H1 (cell line): ENCODE data around the gene CDK7. TPM values are rescaled to one million over a fixed set of nuclear protein-coding genes. Genes with fewer than 3 reads are reported as not detected.

ENCODE experiments used
- CTCF ChIA-PET: fragments of 300-600 bp; sonication (Branson Sonifier 250); formaldehyde crosslinking; loops from one replicate; lab custom pipeline; 2021; ENCODE audit not compliant: partially characterized antibody; lab: Charles Lee
- POLR2A ChIA-PET: fragments of 300-600 bp; sonication (Branson Sonifier 250); formaldehyde crosslinking; loops from one replicate; lab custom pipeline; 2021; ENCODE audit warnings: inconsistent platforms; ENCODE audit not compliant: partially characterized antibody; lab: Charles Lee
- DNase-seq, 2 experiments: peaks; one replicate each; pipeline versions ENCODE4 v3.0.0 to v3.0.0-alpha.2; 2010 to 2022; ENCODE audit warnings: low spot score in 2 of 2, low read depth in 1 of 2, mixed read lengths in 1 of 2
- FAIRE-seq: peaks from 2 replicates; lab custom pipeline; 2011; peaks lifted over from hg19 to GRCh38; lab: Jason Lieb, UNC
- H2AFZ ChIP-seq: 2 replicates; pipeline ENCODE4 v1.8.1; 2012; ENCODE audit warnings: low read length, inconsistent platforms
- H2AK5ac ChIP-seq: 2 replicates; pipeline ENCODE4 v1.6.1; 2013; ENCODE audit warnings: low read depth, low read length
- H2BK120ac ChIP-seq: replicated peaks from 2 replicates; pipeline ENCODE3; 2013; ENCODE audit warnings: low read depth, low read length, inconsistent platforms
- H2BK12ac ChIP-seq: 2 replicates; pipeline ENCODE4 v1.6.1; 2013; ENCODE audit warnings: low read depth, low read length
- H2BK15ac ChIP-seq: 2 replicates; pipeline ENCODE4 v1.6.1; 2013; ENCODE audit warnings: low read length
- H2BK20ac ChIP-seq: 2 replicates; pipeline ENCODE4 v1.6.1; 2013; ENCODE audit warnings: low read length
- H2BK5ac ChIP-seq: 2 replicates; pipeline ENCODE4 v1.6.1; 2013; ENCODE audit warnings: low read depth, low read length
- H3K14ac ChIP-seq: 2 replicates; pipeline ENCODE4 v1.6.1; 2013; ENCODE audit warnings: inconsistent platforms; ENCODE audit not compliant: insufficient read length
- H3K18ac ChIP-seq: 2 replicates; pipeline ENCODE4 v1.6.1; 2013; ENCODE audit warnings: low read length; ENCODE audit errors: extremely low read depth
- H3K23ac ChIP-seq: 2 replicates; pipeline ENCODE4 v1.6.1; 2013; ENCODE audit warnings: inconsistent platforms; ENCODE audit not compliant: insufficient read length
- H3K23me2 ChIP-seq: 2 replicates; pipeline ENCODE4 v1.6.1; 2013; ENCODE audit warnings: low read depth, low read length
- H3K27ac ChIP-seq: 2 replicates; pipeline ENCODE4 v1.6.1; 2011; ENCODE audit warnings: low read depth, low read length, inconsistent platforms
- H3K27me3 ChIP-seq, 4 experiments: replicated peaks in 1 of 4; 1 replicate in 1 of 4; 2 replicates in 3 of 4; pipeline versions ENCODE4 v1.6.1 to v1.8.1; 2011 to 2013; ENCODE audit warnings: low read length in 3 of 4, mild to moderate bottlenecking in 3 of 4, inconsistent platforms in 2 of 4, mixed read lengths in 2 of 4, moderate library complexity in 1 of 4; ENCODE audit not compliant: control insufficient read depth in 3 of 4, insufficient read depth in 3 of 4; ENCODE audit errors: extremely low read depth in 1 of 4
- H3K36me3 ChIP-seq, 4 experiments: 2 replicates each; pipeline versions ENCODE4 v1.6.1 to v1.8.1; 2011 to 2013; ENCODE audit warnings: mild to moderate bottlenecking in 4 of 4, low read length in 3 of 4, moderate library complexity in 2 of 4, control low read depth in 1 of 4, inconsistent platforms in 1 of 4; ENCODE audit not compliant: insufficient read depth in 4 of 4, control insufficient read depth in 2 of 4
- H3K4ac ChIP-seq: replicated peaks from 2 replicates; pipeline ENCODE3; 2013; ENCODE audit warnings: low read length, low read depth, mixed read lengths, inconsistent platforms; ENCODE audit not compliant: insufficient read length
- H3K4me1 ChIP-seq, 4 experiments: replicated peaks in 1 of 4; 1 replicate in 1 of 4; 2 replicates in 3 of 4; pipeline versions ENCODE4 v1.6.1 to v1.8.1; 2011 to 2013; ENCODE audit warnings: low read length in 3 of 4, inconsistent platforms in 2 of 4, mixed read lengths in 1 of 4; ENCODE audit not compliant: insufficient read depth in 4 of 4, control insufficient read depth in 3 of 4
- H3K4me2 ChIP-seq, 2 experiments: 2 replicates each; pipeline versions ENCODE4 v1.6.1 to v1.8.1; 2011 to 2013; ENCODE audit warnings: low read depth in 2 of 2, low read length in 2 of 2, control low read depth in 1 of 2, inconsistent platforms in 1 of 2, mild to moderate bottlenecking in 1 of 2; ENCODE audit not compliant: insufficient read depth in 1 of 2
- H3K4me3 ChIP-seq, 4 experiments: fragments of 200-600, 300-600 bp in 1 of 4; sonication (generic), shearing (Covaris generic), sonication (Bioruptor Twin) in 1 of 4; 2 replicates each; pipeline versions ENCODE4 v1.5.1 to v1.8.1; 2011 to 2016; ENCODE audit warnings: low read length in 4 of 4, low read depth in 3 of 4, control low read depth in 2 of 4, inconsistent platforms in 2 of 4, mild to moderate bottlenecking in 2 of 4, mixed read lengths in 1 of 4, moderate library complexity in 1 of 4; ENCODE audit not compliant: insufficient read depth in 2 of 4; ENCODE audit errors: extremely low read depth in 1 of 4
- H3K56ac ChIP-seq: replicated peaks from 2 replicates; pipeline ENCODE3; 2013; ENCODE audit warnings: low read depth, mild to moderate bottlenecking, mixed read lengths, low read length, inconsistent platforms; ENCODE audit not compliant: insufficient read length
- H3K79me1 ChIP-seq: 2 replicates; pipeline ENCODE4 v1.6.1; 2013; ENCODE audit warnings: low read depth, low read length, control low read depth
- H3K79me2 ChIP-seq, 2 experiments: 2 replicates each; pipeline versions ENCODE4 v1.6.1 to v1.8.1; 2012 to 2013; ENCODE audit warnings: low read length in 2 of 2, mild to moderate bottlenecking in 2 of 2, inconsistent platforms in 1 of 2; ENCODE audit not compliant: insufficient read depth in 2 of 2, control insufficient read depth in 1 of 2
- H3K9ac ChIP-seq, 4 experiments: replicated peaks in 1 of 4; 1 replicate in 1 of 4; 2 replicates in 3 of 4; pipeline versions ENCODE4 v1.6.1 to v1.8.1; 2011 to 2013; ENCODE audit warnings: low read depth in 3 of 4, low read length in 3 of 4, control low read depth in 2 of 4, mild to moderate bottlenecking in 2 of 4, moderate library complexity in 2 of 4, inconsistent platforms in 1 of 4; ENCODE audit errors: extremely low read depth in 1 of 4
- H3K9me3 ChIP-seq, 2 experiments: 2 replicates each; pipeline versions ENCODE4 v1.6.1 to v1.8.1; 2012 to 2013; ENCODE audit warnings: mild to moderate bottlenecking in 2 of 2, moderate library complexity in 2 of 2, control low read depth in 1 of 2, inconsistent platforms in 1 of 2, low read depth in 1 of 2, low read length in 1 of 2, mixed read lengths in 1 of 2; ENCODE audit not compliant: insufficient read depth in 2 of 2
- H4K20me1 ChIP-seq, 2 experiments: replicated peaks in 1 of 2; 2 replicates each; pipeline versions ENCODE3 to v1.8.1; 2011 to 2013; ENCODE audit warnings: inconsistent platforms in 2 of 2, low read length in 2 of 2, mild to moderate bottlenecking in 1 of 2; ENCODE audit not compliant: insufficient read depth in 2 of 2, control insufficient read depth in 1 of 2
- H4K5ac ChIP-seq: 2 replicates; pipeline ENCODE4 v1.6.1; 2013; ENCODE audit warnings: low read length, low read depth, mixed read lengths, inconsistent platforms; ENCODE audit not compliant: insufficient read length
- H4K8ac ChIP-seq: 2 replicates; pipeline ENCODE4 v1.8.0; 2013; ENCODE audit warnings: mild to moderate bottlenecking, moderate library complexity, low read length, inconsistent platforms; ENCODE audit not compliant: insufficient read depth; ENCODE audit errors: extremely low read depth
- H4K91ac ChIP-seq: replicated peaks from 2 replicates; pipeline ENCODE3; 2013; ENCODE audit warnings: low read length, mixed read lengths, inconsistent platforms; ENCODE audit not compliant: insufficient read length
- ATF2 ChIP-seq: IDR thresholded peaks from 2 replicates; pipeline ENCODE4 v1.6.1; 2012; ENCODE audit warnings: low read length, inconsistent platforms
- CHD1 ChIP-seq: IDR thresholded peaks from 2 replicates; pipeline ENCODE4 v1.6.1; 2012; ENCODE audit warnings: low read depth, low read length, improper control_type of control experiment
- E2F6 ChIP-seq: IDR thresholded peaks from 2 replicates; pipeline ENCODE4 v1.6.1; 2012; ENCODE audit warnings: inconsistent platforms
- KDM1A ChIP-seq: fragments of 200-600, 300-600 bp; sonication (generic); IDR thresholded peaks from 2 replicates; pipeline ENCODE4 v1.7.1; 2016; ENCODE audit warnings: mild to moderate bottlenecking, low read length, borderline replicate concordance
- POLR2A ChIP-seq, 2 experiments: IDR thresholded peaks; 1 replicate in 1 of 2; 2 replicates in 1 of 2; pipeline ENCODE4 v1.6.1; 2011; ENCODE audit warnings: low read depth in 2 of 2, low read length in 2 of 2, mild to moderate bottlenecking in 2 of 2; ENCODE audit errors: control extremely low read depth in 1 of 2
- RAD21 ChIP-seq, 2 experiments: IDR thresholded peaks in 1 of 2; conservative IDR thresholded peaks in 1 of 2; 2 replicates each; pipeline ENCODE4 v1.6.1; 2011; ENCODE audit warnings: low read depth in 2 of 2, low read length in 2 of 2, improper control_type of control experiment in 1 of 2, inconsistent platforms in 1 of 2, mild to moderate bottlenecking in 1 of 2, moderate library complexity in 1 of 2
- RXRA ChIP-seq: IDR thresholded peaks from 2 replicates; pipeline ENCODE4 v1.6.1; 2011; ENCODE audit warnings: low read depth, mild to moderate bottlenecking, low read length, moderate library complexity; ENCODE audit not compliant: insufficient read depth
- SIX5 ChIP-seq: IDR thresholded peaks from 2 replicates; pipeline ENCODE4 v1.6.1; 2011; ENCODE audit warnings: mild to moderate bottlenecking, low read depth, low read length
- TAF7 ChIP-seq: optimal IDR thresholded peaks from 2 replicates; pipeline ENCODE3; 2011; ENCODE audit warnings: low read depth, mild to moderate bottlenecking, inconsistent platforms, low read length, moderate library complexity, borderline replicate concordance
- TEAD4 ChIP-seq: IDR thresholded peaks from 2 replicates; pipeline ENCODE4 v1.6.1; 2012; ENCODE audit warnings: low read depth, low read length, inconsistent platforms, mixed read lengths
- ZNF274 ChIP-seq: IDR thresholded peaks from 2 replicates; pipeline ENCODE4 v1.7.0; 2012; ENCODE audit warnings: low read length, borderline replicate concordance; ENCODE audit errors: extremely low read depth
- WGBS, 2 experiments: shearing (Covaris generic) in 1 of 2; methylation state at CpG; one replicate each; pipeline versions ENCODE4 v1.1.6 to v1.1.7; 2013 to 2015; ENCODE audit warnings: low lambda C conversion rate in 2 of 2, mixed read lengths in 2 of 2, inconsistent platforms in 1 of 2, low coverage in 1 of 2, missing lambda C conversion rate in 1 of 2; ENCODE audit not compliant: insufficient replicate concordance in 2 of 2, insufficient coverage in 1 of 2, insufficient read length in 1 of 2; ENCODE audit errors: extremely low coverage in 1 of 2, missing lambda C conversion rate in 1 of 2; 5-methylcytosine and 5-hydroxymethylcytosine counted together
- polyA plus RNA-seq, 7 experiments: library from polyadenylated mRNA; depleted of rRNA in 3 of 7; stranded (reverse) in 5 of 7; unstranded in 2 of 7; fragments of >200 nt in 5 of 7; fragments of 200-250 nt in 2 of 7; gene quantifications; 1 replicate in 5 of 7; 2 replicates in 1 of 7; 4 replicates in 1 of 7; pipeline versions ENCODE4 v1.2.1 to v1.2.3, GENCODE V29; 2011 to 2013; ENCODE audit warnings: missing spikeins in 2 of 7, mixed read lengths in 2 of 7
- total RNA-seq: library from RNA; stranded (reverse); fragmentation: NEBNext Ultra II Directional; extraction: Animal tissue kit (Norgen Biotek cat#: 25700); gene quantifications from 2 replicates; pipeline ENCODE4 v1.2.1, GENCODE V29; 2021

Gene CDK7
- total and polyA plus RNA-seq, 2 of the 8 experiments (the other 6 are each of a cell fraction or from before 2014, with no cell fraction given), result 39.9 to 63.4 TPM

- H3K36me3 ChIP-seq, result no peaks in the 10 kb centered on the region
- WGBS, 2 experiments, result 92% methylated on average over 4 of the region's 4 CpGs; no CpG with 5 or more reads in 1 of the 2 experiments
- no peaks in the 10 kb centered on the region for H3K27me3 ChIP-seq
- H3K4me2 ChIP-seq, result no peak overlapping the region
- no peak for DNase-seq
- CTCF ChIA-PET, result interaction anchor here (1.0 to 3.9 kb wide), 2 partner anchors 9 to 17 kb away, joined by 3 to 14 read pairs; no protein-coding TSS in a partner anchor
- H2BK12ac ChIP-seq, result no peak overlapping the region
- no peak overlapping the region for H3K4ac ChIP-seq
- no peak overlapping the region for H2BK20ac ChIP-seq
- TF ChIP-seq KDM1A (no peak), RXRA (no peak), POLR2A (IDR thresholded peaks at IDR 0.05; ENCODE audit: control extremely low read depth in 1 of 2, low read depth in 2 of 2, low read length in 2 of 2) (no peak), TEAD4 (no peak), E2F6 (no peak), ZNF274 (no peak), RAD21 (IDR thresholded peaks at IDR 0.05 in 1 of 2, conservative IDR thresholded peaks at IDR 0.05 in 1 of 2; ENCODE audit: low read depth in 2 of 2, low read length in 2 of 2) (no peak), CHD1 (no peak), TAF7 (no peak), ATF2 (no peak), SIX5 (no peak)
- no peak overlapping the region for H2AFZ ChIP-seq
- H3K79me1 ChIP-seq, result no peaks in the 10 kb centered on the region
- no peak overlapping the region for H4K91ac ChIP-seq
- H2BK5ac ChIP-seq, result no peak overlapping the region
- no peaks in the 10 kb centered on the region for H3K23me2 ChIP-seq
- H3K9me3 ChIP-seq, result no peaks in the 10 kb centered on the region
- no peak overlapping the region for H3K27ac ChIP-seq
- H3K23ac ChIP-seq, result no peak overlapping the region
- no peak overlapping the region for H3K56ac ChIP-seq
- no peak overlapping the region for H3K4me3 ChIP-seq
- no peak overlapping the region for H4K8ac ChIP-seq
- H3K79me2 ChIP-seq, result no peaks in the 10 kb centered on the region
- no peaks in the 10 kb centered on the region for H4K20me1 ChIP-seq
- H3K4me1 ChIP-seq, result no peaks in the 10 kb centered on the region
- FAIRE-seq, result no peak
- H4K5ac ChIP-seq, result no peak overlapping the region
- H2AK5ac ChIP-seq, result no peak overlapping the region
- POLR2A ChIA-PET, result no interaction called here
- H2BK120ac ChIP-seq, result no peak overlapping the region
- H3K14ac ChIP-seq, result no peak overlapping the region
- no peak overlapping the region for H3K9ac ChIP-seq
- no peak overlapping the region for H3K18ac ChIP-seq
- no peak overlapping the region for H2BK15ac ChIP-seq
Measured at GRCh38 chr5:69317391-69317790, 82.7 kb downstream of the CDK7 start.
